VCaP (cell line): ENCODE data around the gene NOP10.

ENCODE experiments used
- H3K27ac ChIP-seq: fragments of 450-650 bp; 2 replicates; pipeline ENCODE4 v1.5.1; 2017
- TF ChIP-seq, protein P1 (sequence below): fragments of 450-650 bp; conservative IDR thresholded peaks from 2 replicates; pipeline ENCODE4 v1.5.1; 2017; ENCODE audit warnings: mild to moderate bottlenecking, moderate library complexity

NOP10 gene

DNA sequence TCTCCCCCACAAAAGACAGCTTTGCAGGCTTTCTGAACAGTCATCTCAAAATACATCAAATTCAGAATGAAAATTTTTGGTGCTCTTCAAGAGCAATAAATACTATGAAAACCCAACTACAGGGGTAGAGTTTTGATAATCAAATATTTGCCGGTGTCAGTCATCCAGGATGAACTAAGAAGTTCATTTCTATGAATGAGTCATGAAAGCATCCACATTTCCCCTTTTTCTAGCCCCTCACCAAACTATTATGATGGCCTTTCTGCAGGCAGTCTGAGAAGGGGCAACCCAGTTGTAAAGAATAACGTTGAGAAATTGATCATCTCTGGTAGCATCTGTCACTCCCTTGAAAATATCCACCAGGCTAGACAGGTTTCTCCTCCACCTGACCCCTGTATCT, 27.2 kb upstream of the NOP10 start:
- no peak overlapping the region for H3K27ac ChIP-seq
- TF ChIP-seq, protein P1, sequence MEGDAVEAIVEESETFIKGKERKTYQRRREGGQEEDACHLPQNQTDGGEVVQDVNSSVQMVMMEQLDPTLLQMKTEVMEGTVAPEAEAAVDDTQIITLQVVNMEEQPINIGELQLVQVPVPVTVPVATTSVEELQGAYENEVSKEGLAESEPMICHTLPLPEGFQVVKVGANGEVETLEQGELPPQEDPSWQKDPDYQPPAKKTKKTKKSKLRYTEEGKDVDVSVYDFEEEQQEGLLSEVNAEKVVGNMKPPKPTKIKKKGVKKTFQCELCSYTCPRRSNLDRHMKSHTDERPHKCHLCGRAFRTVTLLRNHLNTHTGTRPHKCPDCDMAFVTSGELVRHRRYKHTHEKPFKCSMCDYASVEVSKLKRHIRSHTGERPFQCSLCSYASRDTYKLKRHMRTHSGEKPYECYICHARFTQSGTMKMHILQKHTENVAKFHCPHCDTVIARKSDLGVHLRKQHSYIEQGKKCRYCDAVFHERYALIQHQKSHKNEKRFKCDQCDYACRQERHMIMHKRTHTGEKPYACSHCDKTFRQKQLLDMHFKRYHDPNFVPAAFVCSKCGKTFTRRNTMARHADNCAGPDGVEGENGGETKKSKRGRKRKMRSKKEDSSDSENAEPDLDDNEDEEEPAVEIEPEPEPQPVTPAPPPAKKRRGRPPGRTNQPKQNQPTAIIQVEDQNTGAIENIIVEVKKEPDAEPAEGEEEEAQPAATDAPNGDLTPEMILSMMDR = no peak

DNA sequence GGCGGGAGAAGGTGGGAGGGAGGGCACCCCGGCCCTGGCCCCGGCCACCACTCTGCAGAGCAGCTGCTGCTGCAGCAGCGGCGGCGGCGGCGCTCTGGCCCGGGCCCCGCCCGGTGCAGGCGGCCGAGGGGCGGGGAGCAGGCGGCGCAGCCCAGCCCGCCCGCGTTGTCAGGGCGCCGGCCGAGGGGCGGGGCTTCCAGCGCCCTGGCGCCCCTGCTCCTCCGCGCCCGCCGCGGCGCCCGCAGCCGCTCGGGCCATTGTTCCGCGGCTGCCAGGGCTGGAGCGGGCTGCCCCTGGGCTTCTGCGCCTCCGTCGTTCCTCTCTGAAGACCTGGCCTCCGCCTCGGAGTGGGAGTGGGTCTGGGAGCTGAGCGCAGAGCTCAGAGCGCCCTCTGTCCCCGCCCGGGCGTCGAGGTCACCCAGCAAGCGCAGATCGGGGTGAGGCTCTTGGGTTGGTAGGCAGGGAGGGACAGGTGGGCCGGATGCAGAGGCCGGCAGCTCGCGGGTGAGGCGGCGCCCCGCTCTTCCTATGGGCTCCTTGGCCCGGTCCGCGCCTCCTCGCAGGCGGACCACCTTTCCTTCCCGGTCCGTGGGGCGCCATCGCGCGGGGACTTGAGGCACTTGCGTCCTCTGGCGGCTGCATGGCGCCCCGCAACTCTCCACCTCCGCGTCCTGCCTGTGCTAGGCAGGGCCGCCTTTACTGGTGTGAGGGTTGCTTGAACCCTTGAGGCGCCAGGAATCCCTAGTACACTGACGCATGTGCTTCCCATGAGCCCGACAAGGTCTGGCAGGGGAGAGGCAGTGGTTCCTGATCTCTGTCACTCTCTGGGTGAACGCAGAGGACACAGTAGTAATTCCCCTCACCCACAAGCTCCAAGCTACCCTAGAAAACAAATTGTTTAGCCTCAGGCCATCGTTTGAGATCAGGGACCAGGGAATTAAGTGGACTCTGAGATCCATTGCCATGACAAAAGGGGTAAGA, 24.5 kb upstream of the NOP10 start, which contains the start of gene LPCAT4:
Gene LPCAT4 (minus strand): TSS at position 96 of the 981 bp plus-strand sequence. CDS start 96 bp downstream, outside the sequence.
- TF ChIP-seq, protein P1 = peak; percentile 96
- peak within 1 kb of the TSS; percentile 92 for H3K27ac ChIP-seq

DNA sequence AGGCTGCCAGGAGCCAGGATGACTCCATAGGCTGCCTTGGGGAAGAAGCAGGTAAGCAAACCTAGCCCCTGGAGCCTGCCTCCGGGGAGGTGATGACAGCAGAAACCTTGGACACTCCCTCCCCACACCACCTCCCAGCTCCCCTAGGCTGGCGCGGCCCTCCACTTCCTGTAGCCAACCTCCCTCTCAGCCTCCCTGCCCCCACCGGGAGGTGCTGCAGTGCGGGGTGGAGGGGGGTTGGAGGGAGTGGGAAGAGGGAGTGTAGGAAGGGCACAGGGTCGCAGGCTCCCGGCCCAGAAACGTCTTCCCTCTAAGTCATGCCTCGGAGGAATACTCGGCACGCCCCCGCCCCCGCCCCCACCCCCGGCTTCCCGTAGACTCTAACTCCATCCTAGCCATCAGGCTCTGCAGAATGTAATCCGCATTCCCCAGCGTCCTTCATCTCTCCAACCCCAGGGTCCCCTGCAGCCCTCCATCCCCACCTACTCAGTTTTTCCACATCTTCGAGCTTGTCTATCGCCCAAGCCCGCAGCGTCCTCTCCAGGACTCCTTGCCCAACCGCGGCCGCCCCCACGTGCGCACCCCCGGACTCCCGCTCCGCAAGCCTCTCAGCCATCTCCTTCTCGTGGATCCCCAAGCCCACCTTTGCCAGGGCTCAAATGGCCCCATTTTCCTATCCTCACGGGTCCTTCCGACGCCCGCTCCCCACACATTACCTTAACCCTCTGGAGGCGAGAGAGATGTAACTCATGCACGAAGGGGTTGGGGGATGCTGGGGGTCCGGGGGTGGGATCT, 23.5 kb upstream of the NOP10 start:
- peak overlapping the region; percentile 92 for H3K27ac ChIP-seq
- TF ChIP-seq, protein P1 = no peak

DNA sequence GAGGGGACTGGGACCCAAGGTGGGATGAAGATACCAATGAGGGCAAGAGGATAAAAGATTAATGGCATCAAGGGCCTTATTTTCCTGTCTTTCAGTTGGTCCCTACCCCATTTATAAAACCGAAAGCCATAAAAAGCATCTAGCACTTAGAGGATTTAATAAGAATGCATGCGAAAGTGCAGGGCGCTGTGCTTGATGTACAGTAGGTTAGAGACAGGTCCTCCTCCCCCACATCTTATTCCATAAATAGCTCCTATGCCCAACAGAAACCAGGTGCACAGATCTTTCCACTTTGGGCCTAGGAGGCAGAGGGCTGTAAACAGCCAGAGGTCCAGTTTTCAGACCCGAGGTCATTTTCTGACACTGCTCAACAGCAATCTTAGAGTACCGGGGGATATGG, 22.9 kb upstream of the NOP10 start:
- H3K27ac ChIP-seq = peak overlapping the region; percentile 92
- TF ChIP-seq, protein P1 = no peak

DNA sequence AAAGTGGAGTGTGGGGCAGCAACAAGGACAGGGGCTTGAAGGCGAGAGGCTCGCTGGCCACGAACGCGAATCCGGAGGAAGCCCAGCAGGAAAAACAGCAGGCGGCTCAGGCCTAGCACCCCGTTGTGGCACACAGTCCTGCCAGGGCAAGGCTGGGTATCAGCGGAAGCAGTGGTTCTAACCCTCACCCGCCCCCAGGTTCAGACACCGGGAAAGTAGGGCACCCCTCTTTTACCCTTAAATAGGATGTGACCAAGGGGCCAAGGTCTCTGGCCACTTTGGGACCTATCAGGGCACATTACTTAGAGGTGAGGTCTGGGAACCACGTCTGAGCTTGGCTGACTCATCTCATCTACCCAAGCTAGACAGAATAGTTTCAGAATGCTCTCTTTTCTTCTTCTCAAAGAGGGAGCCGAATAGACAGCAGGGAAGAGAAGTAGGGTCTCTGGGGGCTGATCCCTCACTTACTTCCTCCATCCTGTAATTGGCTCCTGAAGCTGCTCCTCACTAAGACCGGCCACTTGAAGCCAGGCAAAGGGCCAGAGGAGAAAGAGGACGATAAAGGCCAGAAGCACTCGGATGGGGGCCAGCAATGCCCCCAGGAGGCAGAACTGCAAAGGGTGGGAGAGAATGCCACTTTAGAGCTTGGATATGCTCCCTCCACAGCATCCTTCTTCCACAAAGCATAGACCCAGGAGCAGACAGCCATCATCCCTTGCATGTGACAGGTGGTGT, 22.3 kb upstream of the NOP10 start:
- H3K27ac ChIP-seq = no peak overlapping the region

DNA sequence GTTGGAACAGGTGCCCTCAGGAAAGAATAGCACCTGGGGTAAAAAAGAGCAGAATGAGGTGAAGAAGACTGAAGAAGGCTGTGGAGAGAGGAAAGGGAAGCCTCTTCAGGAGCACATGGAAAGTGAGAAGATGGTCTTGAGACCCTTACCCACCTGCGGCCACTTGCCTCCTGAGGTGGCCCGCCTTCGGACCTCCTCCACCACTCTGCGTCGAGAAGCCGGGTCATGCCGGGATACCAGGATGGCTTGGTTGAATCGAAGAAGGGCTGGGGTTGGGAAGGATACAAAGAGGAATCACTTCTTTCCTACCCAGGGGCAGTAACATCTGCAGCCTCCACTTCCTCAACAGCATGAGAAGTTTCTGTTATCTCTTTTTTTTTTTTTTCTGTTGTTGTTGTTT, 21.1 kb upstream of the NOP10 start:
- TF ChIP-seq, protein P1 = no peak
- no peak overlapping the region for H3K27ac ChIP-seq

More for the DNA sequence above, 22.3 kb upstream of the NOP10 start:
- TF ChIP-seq, protein P1 = no peak
